ENCODE data around the gene ADGRG7. TPM values are rescaled to one million over a fixed set of nuclear protein-coding genes. Genes with fewer than 3 reads are reported as not detected.

Gene ADGRG7, protein sequence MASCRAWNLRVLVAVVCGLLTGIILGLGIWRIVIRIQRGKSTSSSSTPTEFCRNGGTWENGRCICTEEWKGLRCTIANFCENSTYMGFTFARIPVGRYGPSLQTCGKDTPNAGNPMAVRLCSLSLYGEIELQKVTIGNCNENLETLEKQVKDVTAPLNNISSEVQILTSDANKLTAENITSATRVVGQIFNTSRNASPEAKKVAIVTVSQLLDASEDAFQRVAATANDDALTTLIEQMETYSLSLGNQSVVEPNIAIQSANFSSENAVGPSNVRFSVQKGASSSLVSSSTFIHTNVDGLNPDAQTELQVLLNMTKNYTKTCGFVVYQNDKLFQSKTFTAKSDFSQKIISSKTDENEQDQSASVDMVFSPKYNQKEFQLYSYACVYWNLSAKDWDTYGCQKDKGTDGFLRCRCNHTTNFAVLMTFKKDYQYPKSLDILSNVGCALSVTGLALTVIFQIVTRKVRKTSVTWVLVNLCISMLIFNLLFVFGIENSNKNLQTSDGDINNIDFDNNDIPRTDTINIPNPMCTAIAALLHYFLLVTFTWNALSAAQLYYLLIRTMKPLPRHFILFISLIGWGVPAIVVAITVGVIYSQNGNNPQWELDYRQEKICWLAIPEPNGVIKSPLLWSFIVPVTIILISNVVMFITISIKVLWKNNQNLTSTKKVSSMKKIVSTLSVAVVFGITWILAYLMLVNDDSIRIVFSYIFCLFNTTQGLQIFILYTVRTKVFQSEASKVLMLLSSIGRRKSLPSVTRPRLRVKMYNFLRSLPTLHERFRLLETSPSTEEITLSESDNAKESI
- not detected in 2 replicates for total RNA-seq

DNA sequence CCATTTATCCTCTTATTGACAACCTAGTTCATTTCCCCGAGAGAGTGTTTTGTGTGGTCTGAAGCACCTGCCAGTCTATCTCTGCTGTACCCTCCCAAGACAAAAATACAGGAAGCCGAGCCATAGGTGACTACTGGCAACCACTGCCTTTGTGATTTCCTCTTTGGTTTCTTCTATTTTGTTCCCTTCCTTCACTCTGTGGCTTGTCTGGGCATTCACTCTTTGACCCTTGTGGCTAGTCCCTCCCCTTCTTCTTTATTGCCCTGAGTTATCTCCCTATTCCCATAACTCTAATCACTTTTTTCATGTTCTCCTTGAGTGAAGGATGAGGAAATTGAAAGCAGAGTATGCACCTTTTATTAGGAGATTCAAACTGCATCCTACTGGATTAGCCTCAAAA is at the start of gene ADGRG7:
Gene ADGRG7 (plus strand): TSS at position 297 of the 400 bp plus-strand sequence. CDS start 256 bp downstream, outside the sequence.
- no peak for DNase-seq (ENCODE audit: low spot score)
- no peak within 1 kb of the TSS for H3K27ac Mint-ChIP-seq

DNA sequence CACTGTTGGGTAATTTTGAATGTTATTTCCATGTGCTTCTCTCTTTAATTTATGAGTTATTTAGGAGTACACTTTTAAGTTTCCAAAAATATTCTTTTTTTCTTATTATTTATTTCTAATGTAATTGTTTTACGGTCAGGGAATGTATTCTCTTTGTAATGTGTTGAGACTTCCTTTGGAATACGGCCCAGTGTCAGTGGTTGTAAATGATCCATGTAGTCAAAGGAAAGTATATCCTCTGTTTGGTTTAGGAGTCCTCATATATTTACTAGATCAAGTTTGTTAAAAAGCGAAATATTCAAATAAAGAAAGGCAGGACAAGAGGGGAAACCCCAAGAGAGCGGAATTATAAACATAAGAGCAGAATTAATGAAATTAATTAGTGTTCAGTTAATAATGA is 49.0 kb upstream of the ADGRG7 start:
- intact Hi-C loops (cut with micrococcal nuclease) = no loop called here
- Mint-ChIP-seq H3K4me3 (no peak overlapping the region), H3K27ac (no peak overlapping the region), H3K27me3 (ENCODE audit: insufficient read depth) (peaks cover 1% of the 10 kb centered on the region), H3K36me3 (ENCODE audit: low read depth) (no peaks in the 10 kb centered on the region), H3K9me3 (no peaks in the 10 kb centered on the region), H3K4me1 (ENCODE audit: low read depth) (no peaks in the 10 kb centered on the region)
- no peak for DNase-seq (ENCODE audit: low spot score)

More for the DNA sequence above, at the start of gene ADGRG7:
- Mint-ChIP-seq H3K9me3 (no peaks in the 10 kb centered on the region), H3K27me3 (ENCODE audit: insufficient read depth) (peaks cover 13% of the 10 kb centered on the region), H3K36me3 (ENCODE audit: low read depth) (no peaks in the 10 kb centered on the region), H3K4me3 (no peak within 1 kb of the TSS), H3K4me1 (ENCODE audit: low read depth) (peaks cover 29% of the 10 kb centered on the region)
- intact Hi-C loops (cut with micrococcal nuclease) = no loop called here

DNA sequence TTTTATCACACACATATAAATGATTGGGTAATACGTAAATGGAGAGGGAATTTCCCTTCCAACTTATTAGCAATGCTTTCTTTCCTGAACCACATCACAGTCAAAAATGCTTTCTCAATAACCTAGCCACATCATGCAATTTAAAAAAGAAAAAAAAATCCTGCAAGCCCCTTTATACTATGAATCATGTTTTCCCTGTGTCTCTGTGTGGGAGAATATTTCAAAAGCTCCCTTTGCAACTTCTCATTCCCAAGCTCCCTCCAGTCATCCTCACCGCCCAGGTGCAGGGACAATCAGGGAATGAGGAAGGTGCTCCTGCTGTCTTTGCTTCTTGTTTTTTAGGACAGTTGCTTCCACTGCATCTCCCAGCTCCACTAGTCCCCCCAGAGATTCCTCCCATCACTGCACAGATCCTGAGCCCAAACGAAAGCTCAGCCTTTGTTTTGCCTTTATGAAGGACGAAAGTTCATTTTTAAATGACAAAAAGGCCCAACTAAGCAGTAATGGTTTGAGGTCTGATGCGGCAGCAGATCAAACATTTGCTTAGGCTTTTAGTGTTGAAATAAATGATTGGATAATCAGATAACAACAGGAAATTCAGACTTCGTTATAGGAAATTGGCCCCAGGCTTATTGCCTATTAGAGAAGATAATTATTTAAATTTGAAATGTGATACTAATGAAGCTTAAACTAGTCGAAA is 47.8 kb upstream of the ADGRG7 start:
- no peaks in the 10 kb centered on the region for H3K9me3 Mint-ChIP-seq
- intact Hi-C loops (cut with micrococcal nuclease) = no loop called here
- H3K36me3 Mint-ChIP-seq (ENCODE audit: low read depth) = no peaks in the 10 kb centered on the region
- no peak overlapping the region for H3K27ac Mint-ChIP-seq
- H3K4me1 Mint-ChIP-seq (ENCODE audit: low read depth) = no peaks in the 10 kb centered on the region
- no peak overlapping the region for H3K4me3 Mint-ChIP-seq
- H3K27me3 Mint-ChIP-seq (ENCODE audit: insufficient read depth) = peaks cover 1% of the 10 kb centered on the region
- DNase-seq (ENCODE audit: low spot score) = no peak

DNA sequence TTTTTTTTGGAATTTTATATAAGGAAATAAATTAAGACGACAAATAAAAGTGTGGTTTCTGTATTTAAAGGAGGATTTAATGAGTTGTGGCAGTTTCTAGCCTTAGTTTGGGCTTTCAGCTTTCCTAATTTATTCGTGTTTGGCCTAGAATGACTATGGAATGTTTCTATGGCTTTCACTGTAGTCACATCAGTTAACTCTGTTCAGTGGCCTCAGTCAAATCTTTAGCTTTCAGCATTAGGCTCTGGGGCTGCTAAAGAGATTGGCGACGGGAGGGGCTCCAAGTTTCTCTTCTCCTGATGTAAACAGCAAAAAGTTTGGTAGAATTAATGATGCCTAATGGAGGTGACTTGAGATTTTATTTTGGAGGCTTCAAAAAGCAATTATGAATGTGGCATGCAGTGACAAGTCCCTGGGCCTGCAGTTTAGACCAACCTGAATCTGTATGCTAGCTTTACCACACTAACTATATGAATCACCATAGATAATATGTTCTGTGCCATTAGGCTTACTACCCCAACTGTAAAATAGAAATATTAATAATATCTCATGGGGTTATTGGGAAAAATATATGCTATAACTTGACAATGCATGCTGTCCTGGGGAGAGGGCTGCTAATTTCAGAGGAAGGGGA is 47.1 kb upstream of the ADGRG7 start:
- H3K9me3 Mint-ChIP-seq = no peaks in the 10 kb centered on the region
- H3K27me3 Mint-ChIP-seq (ENCODE audit: insufficient read depth) = peaks cover 1% of the 10 kb centered on the region
- no peak overlapping the region for H3K4me3 Mint-ChIP-seq
- intact Hi-C loops (cut with micrococcal nuclease) = no loop called here
- DNase-seq (ENCODE audit: low spot score) = no peak
- H3K4me1 Mint-ChIP-seq (ENCODE audit: low read depth) = no peaks in the 10 kb centered on the region
- no peaks in the 10 kb centered on the region for H3K36me3 Mint-ChIP-seq (ENCODE audit: low read depth)
- no peak overlapping the region for H3K27ac Mint-ChIP-seq

DNA sequence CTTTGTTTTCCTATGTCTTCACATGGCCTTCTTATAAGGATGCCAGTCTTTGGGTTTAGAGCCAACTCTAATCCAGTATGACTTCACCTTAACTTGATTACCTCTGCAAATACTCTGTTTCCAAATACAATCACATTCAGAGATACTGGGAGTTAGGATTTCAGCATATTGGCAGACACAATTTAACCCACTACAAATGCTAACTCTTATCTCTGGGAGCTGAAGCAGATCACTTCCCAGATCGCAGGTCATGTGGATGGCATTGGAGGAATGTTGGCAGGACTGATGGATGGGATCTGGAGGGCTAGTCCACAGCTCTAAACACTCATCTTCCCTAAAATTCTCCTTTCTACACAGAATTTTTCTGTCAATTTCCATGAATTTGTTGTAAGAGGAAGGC is 46.2 kb upstream of the ADGRG7 start:
- peaks cover 1% of the 10 kb centered on the region for H3K27me3 Mint-ChIP-seq (ENCODE audit: insufficient read depth)
- H3K4me1 Mint-ChIP-seq (ENCODE audit: low read depth) = no peaks in the 10 kb centered on the region
- no peaks in the 10 kb centered on the region for H3K9me3 Mint-ChIP-seq
- no peak for DNase-seq (ENCODE audit: low spot score)
- no peak overlapping the region for H3K27ac Mint-ChIP-seq
- no peak overlapping the region for H3K4me3 Mint-ChIP-seq
- intact Hi-C loops (cut with micrococcal nuclease) = no loop called here
- no peaks in the 10 kb centered on the region for H3K36me3 Mint-ChIP-seq (ENCODE audit: low read depth)

DNA sequence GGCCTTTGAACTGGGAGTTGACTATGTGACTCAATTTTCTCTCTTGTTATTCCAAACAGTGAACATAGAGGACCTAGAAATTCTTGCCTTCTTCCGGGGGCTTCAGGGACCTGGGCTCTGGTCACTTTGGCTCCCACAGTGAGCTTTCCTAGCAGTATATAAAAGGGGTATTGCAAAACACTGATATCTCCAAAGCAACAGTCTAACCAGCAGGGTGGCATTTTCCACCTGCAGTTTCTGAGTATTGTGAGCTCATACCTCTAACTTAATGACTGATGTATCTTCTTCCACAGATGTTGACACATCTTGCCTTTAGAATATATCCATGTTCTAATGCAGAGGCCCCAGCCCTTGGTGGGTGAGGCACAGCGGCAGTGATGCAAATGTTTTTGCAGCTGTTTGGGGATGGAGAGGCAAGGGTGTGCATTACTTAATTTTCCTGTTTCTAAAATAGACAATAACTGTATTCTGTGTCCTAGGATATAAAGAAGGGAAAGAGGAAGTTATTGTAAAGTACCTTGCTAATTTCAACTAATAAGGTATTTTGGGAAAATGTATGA is 45.7 kb upstream of the ADGRG7 start:
- intact Hi-C loops (cut with micrococcal nuclease) = no loop called here

DNA sequence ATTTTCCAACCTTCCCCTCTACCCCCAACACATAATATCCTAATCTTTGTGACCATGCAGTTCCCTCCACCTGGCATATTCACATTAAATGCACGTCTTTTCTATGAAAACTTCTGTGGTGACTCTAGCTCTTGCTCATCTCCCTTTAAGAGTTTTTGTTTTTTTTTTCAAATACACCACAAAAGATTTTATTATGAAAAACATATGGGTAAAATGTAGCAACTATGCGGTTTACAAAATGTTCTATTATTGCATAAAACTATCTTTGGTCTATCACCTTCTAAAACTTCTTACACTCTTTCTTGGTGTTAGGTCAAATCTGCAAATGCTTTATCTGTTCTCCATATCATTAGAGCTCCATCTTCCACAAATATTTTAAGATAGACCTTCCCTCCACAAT is 38.6 kb upstream of the ADGRG7 start:
- H3K27me3 Mint-ChIP-seq (ENCODE audit: insufficient read depth) = peaks cover 5% of the 10 kb centered on the region
- no peak for DNase-seq (ENCODE audit: low spot score)
- no peak overlapping the region for H3K27ac Mint-ChIP-seq
- intact Hi-C loops (cut with micrococcal nuclease) = no loop called here
- H3K4me1 Mint-ChIP-seq (ENCODE audit: low read depth) = no peaks in the 10 kb centered on the region
- H3K9me3 Mint-ChIP-seq = no peaks in the 10 kb centered on the region
- H3K36me3 Mint-ChIP-seq (ENCODE audit: low read depth) = no peaks in the 10 kb centered on the region
- H3K4me3 Mint-ChIP-seq = no peak overlapping the region

More for the DNA sequence above, 45.7 kb upstream of the ADGRG7 start:
- no peaks in the 10 kb centered on the region for H3K36me3 Mint-ChIP-seq (ENCODE audit: low read depth)
- H3K27ac Mint-ChIP-seq = no peak overlapping the region
- peaks cover 1% of the 10 kb centered on the region for H3K27me3 Mint-ChIP-seq (ENCODE audit: insufficient read depth)
- no peaks in the 10 kb centered on the region for H3K4me1 Mint-ChIP-seq (ENCODE audit: low read depth)
- H3K9me3 Mint-ChIP-seq = no peaks in the 10 kb centered on the region
- H3K4me3 Mint-ChIP-seq = no peak overlapping the region
- no peak for DNase-seq (ENCODE audit: low spot score)

DNA sequence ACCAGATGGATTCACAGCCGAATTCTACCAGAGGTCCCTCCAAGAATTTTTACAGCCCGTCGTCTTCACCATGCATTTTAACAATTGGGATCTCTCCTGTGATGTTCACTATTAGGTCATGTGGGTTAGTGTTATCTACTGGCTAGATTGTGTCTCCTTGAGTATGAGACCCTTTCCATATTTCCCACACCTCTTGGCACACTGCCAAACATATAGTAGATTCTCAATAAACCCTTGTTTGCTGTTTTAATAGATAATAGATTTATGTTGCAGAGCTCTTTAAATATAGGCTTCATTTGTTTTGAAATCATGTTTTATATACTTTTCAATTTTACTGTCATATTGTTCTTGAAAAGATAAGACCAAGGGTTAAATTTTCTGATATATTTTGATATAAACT is 34.9 kb upstream of the ADGRG7 start:
- Mint-ChIP-seq H3K27ac (no peak overlapping the region), H3K9me3 (no peaks in the 10 kb centered on the region), H3K36me3 (ENCODE audit: low read depth) (no peaks in the 10 kb centered on the region), H3K4me1 (ENCODE audit: low read depth) (no peaks in the 10 kb centered on the region), H3K4me3 (no peak overlapping the region), H3K27me3 (ENCODE audit: insufficient read depth) (peaks cover 5% of the 10 kb centered on the region)
- intact Hi-C loops (cut with micrococcal nuclease) = no loop called here
- DNase-seq (ENCODE audit: low spot score) = no peak

DNA sequence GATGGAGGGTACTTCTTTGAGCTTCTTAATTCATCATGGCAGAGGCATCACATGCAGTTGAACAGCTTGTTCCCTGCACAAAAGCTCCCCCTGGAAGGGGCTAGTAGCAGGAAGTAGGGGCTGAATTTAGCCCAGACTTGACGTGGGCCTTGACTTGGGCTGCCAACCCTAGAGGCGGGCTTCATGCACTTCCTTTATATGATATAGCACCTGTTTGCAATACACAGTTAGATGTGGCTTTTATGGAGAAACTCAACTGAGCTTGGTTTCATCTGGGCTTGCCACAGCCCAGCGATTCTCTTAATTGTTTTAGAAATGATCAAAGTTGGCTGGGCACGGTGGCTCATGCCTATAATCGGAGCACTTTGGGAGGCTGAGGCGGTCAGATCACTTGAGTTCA is 33.7 kb upstream of the ADGRG7 start:
- DNase-seq (ENCODE audit: low spot score) = no peak
- no peak overlapping the region for H3K27ac Mint-ChIP-seq
- intact Hi-C loops (cut with micrococcal nuclease) = no loop called here
- H3K4me1 Mint-ChIP-seq (ENCODE audit: low read depth) = no peaks in the 10 kb centered on the region
- H3K27me3 Mint-ChIP-seq (ENCODE audit: insufficient read depth) = no peaks in the 10 kb centered on the region
- H3K9me3 Mint-ChIP-seq = no peaks in the 10 kb centered on the region
- no peak overlapping the region for H3K4me3 Mint-ChIP-seq
- H3K36me3 Mint-ChIP-seq (ENCODE audit: low read depth) = no peaks in the 10 kb centered on the region

DNA sequence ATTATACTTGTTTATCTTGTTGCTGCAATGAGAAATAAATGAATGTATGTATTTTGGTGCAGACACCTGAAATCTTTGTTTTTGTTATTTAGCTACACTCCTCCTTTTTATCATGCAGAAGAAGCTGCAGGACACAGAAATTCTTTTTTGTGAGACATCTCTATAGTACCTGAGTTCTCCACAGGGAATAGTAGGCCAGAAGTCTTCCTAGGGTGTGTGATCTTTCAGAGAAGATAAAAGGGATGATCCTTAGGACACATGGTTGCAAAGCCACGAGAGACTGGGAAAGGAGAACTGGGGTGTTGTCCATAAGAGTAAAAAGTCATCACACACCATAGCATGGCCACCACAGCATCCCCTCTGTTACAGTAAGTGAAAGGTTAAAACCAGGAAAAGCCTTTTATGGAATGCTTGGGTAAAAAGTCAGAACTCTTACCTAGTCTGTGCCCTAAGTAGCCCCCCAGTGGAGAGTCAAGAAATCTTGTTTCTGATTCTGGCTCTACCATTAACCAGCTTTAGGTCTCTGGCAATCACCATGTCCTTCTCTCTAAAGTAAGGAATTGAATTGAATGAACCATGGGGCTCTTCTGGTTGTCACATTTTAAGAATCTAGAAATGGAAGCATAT is 31.9 kb upstream of the ADGRG7 start:
- Mint-ChIP-seq H3K4me1 (ENCODE audit: low read depth) (no peaks in the 10 kb centered on the region), H3K27ac (no peak overlapping the region), H3K36me3 (ENCODE audit: low read depth) (no peaks in the 10 kb centered on the region), H3K9me3 (no peaks in the 10 kb centered on the region), H3K4me3 (no peak overlapping the region), H3K27me3 (ENCODE audit: insufficient read depth) (peaks cover 3% of the 10 kb centered on the region)
- DNase-seq (ENCODE audit: low spot score) = no peak
- intact Hi-C loops (cut with micrococcal nuclease) = no loop called here

DNA sequence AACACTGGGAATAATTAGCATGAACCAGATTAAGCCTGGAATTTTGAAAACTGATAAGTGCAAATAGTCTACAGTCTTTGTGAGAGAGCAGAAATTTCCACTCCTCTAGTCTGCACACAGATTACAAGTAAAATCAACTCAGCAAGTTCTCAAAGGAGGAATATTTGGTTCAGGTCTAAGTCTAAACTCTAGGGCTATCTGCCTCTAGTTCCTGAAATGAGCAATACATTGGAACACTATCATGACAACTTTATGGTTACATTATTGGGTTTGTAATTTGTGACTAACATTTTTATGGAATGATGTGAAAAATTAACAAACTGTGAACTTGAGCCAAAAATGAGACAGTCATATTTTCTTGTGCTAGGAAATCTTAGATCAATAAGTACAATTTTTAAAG is 30.8 kb upstream of the ADGRG7 start:
- DNase-seq (ENCODE audit: low spot score) = no peak
- intact Hi-C loops (cut with micrococcal nuclease) = no loop called here
- Mint-ChIP-seq H3K9me3 (no peaks in the 10 kb centered on the region), H3K4me3 (no peak overlapping the region), H3K27me3 (ENCODE audit: insufficient read depth) (peaks cover 8% of the 10 kb centered on the region), H3K36me3 (ENCODE audit: low read depth) (no peaks in the 10 kb centered on the region), H3K4me1 (ENCODE audit: low read depth) (no peaks in the 10 kb centered on the region), H3K27ac (no peak overlapping the region)

DNA sequence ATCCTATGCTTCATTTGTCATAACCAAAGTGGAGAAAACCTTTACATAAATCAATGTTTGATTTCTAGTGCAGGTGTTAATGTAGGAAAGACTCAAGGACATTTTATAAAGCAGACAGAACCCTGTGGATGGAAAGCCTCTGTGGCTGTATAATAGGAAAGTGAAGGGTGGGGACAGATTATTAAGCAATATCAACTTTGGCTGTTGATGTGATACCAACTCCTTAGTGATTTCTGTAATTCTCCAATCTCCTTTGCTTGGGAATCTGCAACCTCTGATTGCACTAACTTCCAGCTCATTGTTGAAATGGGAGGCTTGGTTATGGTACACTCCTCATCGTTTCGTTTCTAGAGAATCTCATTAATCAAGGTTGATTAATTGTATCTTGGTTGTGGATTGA is 29.3 kb upstream of the ADGRG7 start:
- H3K27ac Mint-ChIP-seq = no peak overlapping the region
- intact Hi-C loops (cut with micrococcal nuclease) = no loop called here
- no peaks in the 10 kb centered on the region for H3K36me3 Mint-ChIP-seq (ENCODE audit: low read depth)
- DNase-seq (ENCODE audit: low spot score) = no peak
- H3K27me3 Mint-ChIP-seq (ENCODE audit: insufficient read depth) = peaks cover 8% of the 10 kb centered on the region
- H3K4me3 Mint-ChIP-seq = no peak overlapping the region
- no peaks in the 10 kb centered on the region for H3K9me3 Mint-ChIP-seq
- no peaks in the 10 kb centered on the region for H3K4me1 Mint-ChIP-seq (ENCODE audit: low read depth)

Measured in activated T-helper 1 cell treated with anti-CD3 and anti-CD28 coated beads, Interleukin-12 subunit alpha, Interleukin-12 subunit beta, Interleukin-2, Interleukin-4 antibody, amounts not matched to agents 30 ng/mL and 10 ng/mL and 1 ng/mL, durations not matched to agents 14 hours and 24 hours and 36 hours (primary cell).